H1 (cell line): ENCODE measurements around the gene IL17REL. TPM values are rescaled to one million over a fixed set of nuclear protein-coding genes. Genes with fewer than 3 reads are reported as not detected.
A peak's percentile ranks its signal among the peaks of the same experiment; 100 is the strongest.

Experiments used
- CTCF ChIA-PET: fragments of 300-600 bp; sonication (Branson Sonifier 250); formaldehyde crosslinking; loops from one replicate; lab custom pipeline; 2021; ENCODE audit not compliant: partially characterized antibody; lab: Charles Lee
- POLR2A ChIA-PET: fragments of 300-600 bp; sonication (Branson Sonifier 250); formaldehyde crosslinking; loops from one replicate; lab custom pipeline; 2021; ENCODE audit warnings: inconsistent platforms; ENCODE audit not compliant: partially characterized antibody; lab: Charles Lee
- DNase-seq, 2 experiments: peaks; one replicate each; pipeline versions ENCODE4 v3.0.0 to v3.0.0-alpha.2; 2010 to 2022; ENCODE audit warnings: low spot score in 2 of 2, low read depth in 1 of 2, mixed read lengths in 1 of 2
- FAIRE-seq: peaks from 2 replicates; lab custom pipeline; 2011; peaks lifted over from hg19 to GRCh38; lab: Jason Lieb, UNC
- H2AFZ ChIP-seq: 2 replicates; pipeline ENCODE4 v1.8.1; 2012; ENCODE audit warnings: low read length, inconsistent platforms
- H2AK5ac ChIP-seq: 2 replicates; pipeline ENCODE4 v1.6.1; 2013; ENCODE audit warnings: low read depth, low read length
- H2BK120ac ChIP-seq: replicated peaks from 2 replicates; pipeline ENCODE3; 2013; ENCODE audit warnings: low read depth, low read length, inconsistent platforms
- H2BK12ac ChIP-seq: 2 replicates; pipeline ENCODE4 v1.6.1; 2013; ENCODE audit warnings: low read depth, low read length
- H2BK15ac ChIP-seq: 2 replicates; pipeline ENCODE4 v1.6.1; 2013; ENCODE audit warnings: low read length
- H2BK20ac ChIP-seq: 2 replicates; pipeline ENCODE4 v1.6.1; 2013; ENCODE audit warnings: low read length
- H2BK5ac ChIP-seq: 2 replicates; pipeline ENCODE4 v1.6.1; 2013; ENCODE audit warnings: low read depth, low read length
- H3K14ac ChIP-seq: 2 replicates; pipeline ENCODE4 v1.6.1; 2013; ENCODE audit warnings: inconsistent platforms; ENCODE audit not compliant: insufficient read length
- H3K18ac ChIP-seq: 2 replicates; pipeline ENCODE4 v1.6.1; 2013; ENCODE audit warnings: low read length; ENCODE audit errors: extremely low read depth
- H3K23ac ChIP-seq: 2 replicates; pipeline ENCODE4 v1.6.1; 2013; ENCODE audit warnings: inconsistent platforms; ENCODE audit not compliant: insufficient read length
- H3K23me2 ChIP-seq: 2 replicates; pipeline ENCODE4 v1.6.1; 2013; ENCODE audit warnings: low read depth, low read length
- H3K27ac ChIP-seq: 2 replicates; pipeline ENCODE4 v1.6.1; 2011; ENCODE audit warnings: low read depth, low read length, inconsistent platforms
- H3K27me3 ChIP-seq, 4 experiments: replicated peaks in 1 of 4; 1 replicate in 1 of 4; 2 replicates in 3 of 4; pipeline versions ENCODE4 v1.6.1 to v1.8.1; 2011 to 2013; ENCODE audit warnings: low read length in 3 of 4, mild to moderate bottlenecking in 3 of 4, inconsistent platforms in 2 of 4, mixed read lengths in 2 of 4, moderate library complexity in 1 of 4; ENCODE audit not compliant: control insufficient read depth in 3 of 4, insufficient read depth in 3 of 4; ENCODE audit errors: extremely low read depth in 1 of 4
- H3K36me3 ChIP-seq, 4 experiments: 2 replicates each; pipeline versions ENCODE4 v1.6.1 to v1.8.1; 2011 to 2013; ENCODE audit warnings: mild to moderate bottlenecking in 4 of 4, low read length in 3 of 4, moderate library complexity in 2 of 4, control low read depth in 1 of 4, inconsistent platforms in 1 of 4; ENCODE audit not compliant: insufficient read depth in 4 of 4, control insufficient read depth in 2 of 4
- H3K4ac ChIP-seq: replicated peaks from 2 replicates; pipeline ENCODE3; 2013; ENCODE audit warnings: low read length, low read depth, mixed read lengths, inconsistent platforms; ENCODE audit not compliant: insufficient read length
- H3K4me1 ChIP-seq, 4 experiments: replicated peaks in 1 of 4; 1 replicate in 1 of 4; 2 replicates in 3 of 4; pipeline versions ENCODE4 v1.6.1 to v1.8.1; 2011 to 2013; ENCODE audit warnings: low read length in 3 of 4, inconsistent platforms in 2 of 4, mixed read lengths in 1 of 4; ENCODE audit not compliant: insufficient read depth in 4 of 4, control insufficient read depth in 3 of 4
- H3K4me2 ChIP-seq, 2 experiments: 2 replicates each; pipeline versions ENCODE4 v1.6.1 to v1.8.1; 2011 to 2013; ENCODE audit warnings: low read depth in 2 of 2, low read length in 2 of 2, control low read depth in 1 of 2, inconsistent platforms in 1 of 2, mild to moderate bottlenecking in 1 of 2; ENCODE audit not compliant: insufficient read depth in 1 of 2
- H3K4me3 ChIP-seq, 4 experiments: fragments of 200-600, 300-600 bp in 1 of 4; sonication (generic), shearing (Covaris generic), sonication (Bioruptor Twin) in 1 of 4; 2 replicates each; pipeline versions ENCODE4 v1.5.1 to v1.8.1; 2011 to 2016; ENCODE audit warnings: low read length in 4 of 4, low read depth in 3 of 4, control low read depth in 2 of 4, inconsistent platforms in 2 of 4, mild to moderate bottlenecking in 2 of 4, mixed read lengths in 1 of 4, moderate library complexity in 1 of 4; ENCODE audit not compliant: insufficient read depth in 2 of 4; ENCODE audit errors: extremely low read depth in 1 of 4
- H3K56ac ChIP-seq: replicated peaks from 2 replicates; pipeline ENCODE3; 2013; ENCODE audit warnings: low read depth, mild to moderate bottlenecking, mixed read lengths, low read length, inconsistent platforms; ENCODE audit not compliant: insufficient read length
- H3K79me1 ChIP-seq: 2 replicates; pipeline ENCODE4 v1.6.1; 2013; ENCODE audit warnings: low read depth, low read length, control low read depth
- H3K79me2 ChIP-seq, 2 experiments: 2 replicates each; pipeline versions ENCODE4 v1.6.1 to v1.8.1; 2012 to 2013; ENCODE audit warnings: low read length in 2 of 2, mild to moderate bottlenecking in 2 of 2, inconsistent platforms in 1 of 2; ENCODE audit not compliant: insufficient read depth in 2 of 2, control insufficient read depth in 1 of 2
- H3K9ac ChIP-seq, 4 experiments: replicated peaks in 1 of 4; 1 replicate in 1 of 4; 2 replicates in 3 of 4; pipeline versions ENCODE4 v1.6.1 to v1.8.1; 2011 to 2013; ENCODE audit warnings: low read depth in 3 of 4, low read length in 3 of 4, control low read depth in 2 of 4, mild to moderate bottlenecking in 2 of 4, moderate library complexity in 2 of 4, inconsistent platforms in 1 of 4; ENCODE audit errors: extremely low read depth in 1 of 4
- H3K9me3 ChIP-seq, 2 experiments: 2 replicates each; pipeline versions ENCODE4 v1.6.1 to v1.8.1; 2012 to 2013; ENCODE audit warnings: mild to moderate bottlenecking in 2 of 2, moderate library complexity in 2 of 2, control low read depth in 1 of 2, inconsistent platforms in 1 of 2, low read depth in 1 of 2, low read length in 1 of 2, mixed read lengths in 1 of 2; ENCODE audit not compliant: insufficient read depth in 2 of 2
- H4K20me1 ChIP-seq, 2 experiments: replicated peaks in 1 of 2; 2 replicates each; pipeline versions ENCODE3 to v1.8.1; 2011 to 2013; ENCODE audit warnings: inconsistent platforms in 2 of 2, low read length in 2 of 2, mild to moderate bottlenecking in 1 of 2; ENCODE audit not compliant: insufficient read depth in 2 of 2, control insufficient read depth in 1 of 2
- H4K5ac ChIP-seq: 2 replicates; pipeline ENCODE4 v1.6.1; 2013; ENCODE audit warnings: low read length, low read depth, mixed read lengths, inconsistent platforms; ENCODE audit not compliant: insufficient read length
- H4K8ac ChIP-seq: 2 replicates; pipeline ENCODE4 v1.8.0; 2013; ENCODE audit warnings: mild to moderate bottlenecking, moderate library complexity, low read length, inconsistent platforms; ENCODE audit not compliant: insufficient read depth; ENCODE audit errors: extremely low read depth
- H4K91ac ChIP-seq: replicated peaks from 2 replicates; pipeline ENCODE3; 2013; ENCODE audit warnings: low read length, mixed read lengths, inconsistent platforms; ENCODE audit not compliant: insufficient read length
- CHD2 ChIP-seq: IDR thresholded peaks from 2 replicates; pipeline ENCODE4 v1.6.1; 2012; ENCODE audit warnings: low read length, improper control_type of control experiment
- CREB1 ChIP-seq: IDR thresholded peaks from 2 replicates; pipeline ENCODE4 v1.6.1; 2012; ENCODE audit warnings: inconsistent platforms
- CTBP2 ChIP-seq: IDR thresholded peaks from 2 replicates; pipeline ENCODE4 v1.7.0; 2011; ENCODE audit warnings: borderline replicate concordance, mild to moderate bottlenecking, moderate library complexity, mixed read lengths, low read length; ENCODE audit not compliant: insufficient read depth, insufficient read length
- EZH2 ChIP-seq: fragments of 200-600 bp; sonication (generic); IDR thresholded peaks from 2 replicates; pipeline ENCODE4 v1.7.1; 2012; ENCODE audit warnings: low read depth, mild to moderate bottlenecking, moderate library complexity, low read length, inconsistent platforms; ENCODE audit not compliant: severe bottlenecking
- FOSL1 ChIP-seq: IDR thresholded peaks from 2 replicates; pipeline ENCODE4 v1.6.1; 2011; ENCODE audit warnings: mild to moderate bottlenecking, low read depth, low read length, moderate library complexity; ENCODE audit not compliant: insufficient read depth
- MAFK ChIP-seq: IDR thresholded peaks from 2 replicates; pipeline ENCODE4 v1.6.1; 2012; ENCODE audit warnings: low read depth, mild to moderate bottlenecking, improper control_type of control experiment, low read length
- POLR2AphosphoS5 ChIP-seq: IDR thresholded peaks from 2 replicates; pipeline ENCODE4 v1.6.1; 2011; ENCODE audit warnings: low read depth, low read length
- TAF7 ChIP-seq: optimal IDR thresholded peaks from 2 replicates; pipeline ENCODE3; 2011; ENCODE audit warnings: low read depth, mild to moderate bottlenecking, inconsistent platforms, low read length, moderate library complexity, borderline replicate concordance
- TCF12 ChIP-seq: IDR thresholded peaks from 2 replicates; pipeline ENCODE4 v1.6.1; 2011; ENCODE audit warnings: low read depth, mild to moderate bottlenecking, low read length
- WGBS, 2 experiments: shearing (Covaris generic) in 1 of 2; methylation state at CpG; one replicate each; pipeline versions ENCODE4 v1.1.6 to v1.1.7; 2013 to 2015; ENCODE audit warnings: low lambda C conversion rate in 2 of 2, mixed read lengths in 2 of 2, inconsistent platforms in 1 of 2, low coverage in 1 of 2, missing lambda C conversion rate in 1 of 2; ENCODE audit not compliant: insufficient replicate concordance in 2 of 2, insufficient coverage in 1 of 2, insufficient read length in 1 of 2; ENCODE audit errors: extremely low coverage in 1 of 2, missing lambda C conversion rate in 1 of 2; 5-methylcytosine and 5-hydroxymethylcytosine counted together
- polyA plus RNA-seq, 7 experiments: library from polyadenylated mRNA; depleted of rRNA in 3 of 7; stranded (reverse) in 5 of 7; unstranded in 2 of 7; fragments of >200 nt in 5 of 7; fragments of 200-250 nt in 2 of 7; gene quantifications; 1 replicate in 5 of 7; 2 replicates in 1 of 7; 4 replicates in 1 of 7; pipeline versions ENCODE4 v1.2.1 to v1.2.3, GENCODE V29; 2011 to 2013; ENCODE audit warnings: missing spikeins in 2 of 7, mixed read lengths in 2 of 7
- total RNA-seq: library from RNA; stranded (reverse); fragmentation: NEBNext Ultra II Directional; extraction: Animal tissue kit (Norgen Biotek cat#: 25700); gene quantifications from 2 replicates; pipeline ENCODE4 v1.2.1, GENCODE V29; 2021
- TF ChIP-seq, protein P1 (sequence below): IDR thresholded peaks from 2 replicates; pipeline ENCODE4 v1.6.1; 2012; ENCODE audit warnings: inconsistent platforms

IL17REL gene
- total and polyA plus RNA-seq, 2 of the 8 experiments (the other 6 are each of a cell fraction or from before 2014, with no cell fraction given): 0.15 to 0.20 TPM

DNA sequence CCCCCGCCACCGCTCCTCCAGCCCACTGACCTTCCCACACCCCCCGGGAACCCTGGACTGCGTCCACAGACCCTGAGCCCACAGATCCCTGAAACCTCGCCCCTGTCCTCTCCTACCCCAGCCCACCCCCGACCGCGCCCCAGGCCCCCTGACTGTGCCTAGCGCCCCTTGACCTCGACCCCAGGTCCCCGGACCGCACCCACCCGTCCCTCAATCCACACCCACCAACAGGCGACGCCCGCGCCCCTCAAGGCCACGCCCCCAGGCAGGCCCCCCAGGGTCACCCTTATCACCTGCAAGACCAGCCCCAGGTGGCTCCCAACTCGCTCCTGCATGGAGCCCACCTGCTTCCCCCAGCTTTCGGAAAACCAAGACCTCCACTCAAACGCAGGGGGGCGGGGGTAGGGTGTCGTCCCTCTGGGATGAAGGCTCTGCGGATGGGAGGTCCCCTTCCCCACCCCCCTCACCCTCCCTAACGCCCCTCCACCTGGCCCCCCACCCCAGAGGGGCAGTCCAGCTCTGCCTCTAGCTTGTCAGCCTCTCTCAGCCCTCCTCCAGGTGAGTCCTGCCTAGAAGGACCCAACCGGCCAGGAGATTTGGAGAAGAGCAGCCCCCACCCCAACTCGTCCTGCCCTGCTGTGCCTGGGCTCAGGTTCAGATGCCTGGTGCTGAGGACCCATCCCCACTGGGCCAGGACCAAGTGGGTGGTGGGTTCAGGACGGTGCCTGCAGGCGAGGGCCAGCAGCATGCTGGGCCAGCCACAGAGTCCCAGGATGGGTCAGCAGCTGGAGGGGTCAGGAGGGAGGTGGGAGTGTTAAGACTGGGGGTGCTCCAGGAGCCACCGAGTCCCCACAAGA is 3.1 kb upstream of the IL17REL start:
- Histone ChIP-seq H2AK5ac (no peak overlapping the region), H3K4me2 (peak overlapping the region in 1 of 2 experiments; percentile 78; a peak in 1 of 4 replicates), H3K27me3 (peaks cover 18 to 54% (median 41%) of the 10 kb centered on the region in 4 experiments), H2BK20ac (no peak overlapping the region), H4K91ac (no peak overlapping the region), H3K23me2 (peaks cover 9% of the 10 kb centered on the region; the same call in 1 of the 2 replicates), H3K36me3 (no peaks in the 10 kb centered on the region), H3K4ac (peak overlapping the region; percentile 38), H2AFZ (no peak overlapping the region), H3K14ac (no peak overlapping the region), H2BK5ac (no peak overlapping the region), H3K23ac (no peak overlapping the region), H3K9ac (no peak overlapping the region), H4K8ac (peak overlapping the region; percentile 51; the same call in 1 of the 2 replicates), H4K20me1 (peaks cover 0 to 3% of the 10 kb centered on the region in 2 experiments), H3K9me3 (peaks cover 0 to 9% of the 10 kb centered on the region in 2 experiments; a peak in 2 of 4 replicates), H3K4me3 (no peak overlapping the region), H4K5ac (no peak overlapping the region), H2BK15ac (no peak overlapping the region), H3K4me1 (peaks cover 0 to 20% (median 11%) of the 10 kb centered on the region in 4 experiments; a peak in 6 of 7 replicates), H3K79me1 (no peaks in the 10 kb centered on the region; the same call in 1 of the 2 replicates), H2BK12ac (no peak overlapping the region; the same call in 1 of the 2 replicates), H2BK120ac (no peak overlapping the region), H3K79me2 (no peaks in the 10 kb centered on the region), H3K18ac (no peak overlapping the region), H3K56ac (no peak overlapping the region), H3K27ac (no peak overlapping the region)
- ChIA-PET CTCF (interaction anchor here (0.6 to 2.5 kb wide), 8 partner anchors 9 to 85 kb away, joined by 3 to 13 read pairs (median 6); no protein-coding TSS in a partner anchor), POLR2A (no interaction called here)
- DNase-seq: peak in 1 of 2 experiments; percentile 52
- 54% methylated on average over 11 of the region's 30 CpGs; no CpG with 5 or more reads in 1 of the 2 experiments for WGBS, 2 experiments
- no peak for FAIRE-seq
- TF ChIP-seq FOSL1 (no peak), TAF7 (no peak), CREB1 (no peak), CHD2 (no peak), CTBP2 (no peak), POLR2AphosphoS5 (no peak), MAFK (no peak), EZH2 (no peak), TCF12 (no peak)
- TF ChIP-seq, protein P1, sequence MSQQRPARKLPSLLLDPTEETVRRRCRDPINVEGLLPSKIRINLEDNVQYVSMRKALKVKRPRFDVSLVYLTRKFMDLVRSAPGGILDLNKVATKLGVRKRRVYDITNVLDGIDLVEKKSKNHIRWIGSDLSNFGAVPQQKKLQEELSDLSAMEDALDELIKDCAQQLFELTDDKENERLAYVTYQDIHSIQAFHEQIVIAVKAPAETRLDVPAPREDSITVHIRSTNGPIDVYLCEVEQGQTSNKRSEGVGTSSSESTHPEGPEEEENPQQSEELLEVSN: no peak
